ENCODE results near the gene SLC35F4. TPM values are rescaled to one million over a fixed set of nuclear protein-coding genes. Genes with fewer than 3 reads are reported as not detected.
A peak's percentile ranks its signal among the peaks of the same experiment; 100 is the strongest.

The SLC35F4 gene
- total RNA-seq, 1 experiment from 2014 or later, result not detected

DNA sequence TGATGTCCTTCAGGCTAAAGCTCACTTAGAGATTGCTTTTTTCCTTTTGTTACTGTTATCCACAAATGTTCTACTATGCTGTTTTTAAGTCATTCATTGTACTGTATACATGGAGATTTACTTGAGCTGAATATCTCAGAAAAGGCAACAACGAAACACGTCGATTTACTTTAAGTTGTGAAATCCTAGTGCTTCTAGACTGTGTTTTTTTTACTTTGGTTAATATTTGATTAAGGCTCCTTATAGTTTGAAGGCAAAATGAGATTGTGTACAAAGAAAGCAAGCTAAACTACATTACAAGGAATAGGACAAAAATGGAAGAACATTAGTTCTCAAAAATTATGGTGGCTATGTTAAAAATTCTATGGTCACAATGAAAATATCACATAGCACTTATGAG, 114.5 kb downstream of the SLC35F4 start:
- DNase-seq (no peak), ATAC-seq (no peak)
- TF ChIP-seq EZH2phosphoT487 (IDR thresholded peaks at IDR 0.05; ENCODE audit: borderline replicate concordance, low read length), result no peak
- TF ChIP-seq, protein P1, sequence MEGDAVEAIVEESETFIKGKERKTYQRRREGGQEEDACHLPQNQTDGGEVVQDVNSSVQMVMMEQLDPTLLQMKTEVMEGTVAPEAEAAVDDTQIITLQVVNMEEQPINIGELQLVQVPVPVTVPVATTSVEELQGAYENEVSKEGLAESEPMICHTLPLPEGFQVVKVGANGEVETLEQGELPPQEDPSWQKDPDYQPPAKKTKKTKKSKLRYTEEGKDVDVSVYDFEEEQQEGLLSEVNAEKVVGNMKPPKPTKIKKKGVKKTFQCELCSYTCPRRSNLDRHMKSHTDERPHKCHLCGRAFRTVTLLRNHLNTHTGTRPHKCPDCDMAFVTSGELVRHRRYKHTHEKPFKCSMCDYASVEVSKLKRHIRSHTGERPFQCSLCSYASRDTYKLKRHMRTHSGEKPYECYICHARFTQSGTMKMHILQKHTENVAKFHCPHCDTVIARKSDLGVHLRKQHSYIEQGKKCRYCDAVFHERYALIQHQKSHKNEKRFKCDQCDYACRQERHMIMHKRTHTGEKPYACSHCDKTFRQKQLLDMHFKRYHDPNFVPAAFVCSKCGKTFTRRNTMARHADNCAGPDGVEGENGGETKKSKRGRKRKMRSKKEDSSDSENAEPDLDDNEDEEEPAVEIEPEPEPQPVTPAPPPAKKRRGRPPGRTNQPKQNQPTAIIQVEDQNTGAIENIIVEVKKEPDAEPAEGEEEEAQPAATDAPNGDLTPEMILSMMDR (conservative IDR thresholded peaks at IDR 0.05; ENCODE audit: low read depth, low read length), result no peak
- TF ChIP-seq EZH2 (IDR thresholded peaks at IDR 0.05; ENCODE audit: low read length, unreplicated experiment), result no peak
- Histone ChIP-seq H3K79me2 (ENCODE audit: low read length) (no peaks in the 10 kb centered on the region), H3K9me3 (ENCODE audit: low read length) (no peaks in the 10 kb centered on the region), H3K4me2 (ENCODE audit: low read length) (no peak overlapping the region), H2AFZ (ENCODE audit: low read length) (no peak overlapping the region), H3K27ac (ENCODE audit: low read length) (no peak overlapping the region), H3K4me1 (ENCODE audit: insufficient read depth, low read length) (peaks cover 26% of the 10 kb centered on the region), H3F3A (ENCODE audit: low read length, unreplicated experiment) (no peaks in the 10 kb centered on the region), H3K9ac (ENCODE audit: low read length) (no peak overlapping the region), H3K36me3 (ENCODE audit: low read depth, low read length) (no peaks in the 10 kb centered on the region), H3K27me3 (ENCODE audit: low read length) (peaks cover 5% of the 10 kb centered on the region; the same call in 1 of the 2 replicates), H4K20me1 (ENCODE audit: low read length) (no peaks in the 10 kb centered on the region), H3K9me2 (replicated peaks; ENCODE audit: low read length) (no peaks in the 10 kb centered on the region), H3K4me3 (ENCODE audit: low read length) (no peak overlapping the region)
- intact Hi-C loops (cut with micrococcal nuclease), result no loop called here
- BruUV-seq (replicated peaks), result no TSS peak
- CTCF ChIA-PET, result no interaction called here
- POLR2A ChIA-PET (ENCODE audit: unreplicated experiment), result no interaction called here

DNA sequence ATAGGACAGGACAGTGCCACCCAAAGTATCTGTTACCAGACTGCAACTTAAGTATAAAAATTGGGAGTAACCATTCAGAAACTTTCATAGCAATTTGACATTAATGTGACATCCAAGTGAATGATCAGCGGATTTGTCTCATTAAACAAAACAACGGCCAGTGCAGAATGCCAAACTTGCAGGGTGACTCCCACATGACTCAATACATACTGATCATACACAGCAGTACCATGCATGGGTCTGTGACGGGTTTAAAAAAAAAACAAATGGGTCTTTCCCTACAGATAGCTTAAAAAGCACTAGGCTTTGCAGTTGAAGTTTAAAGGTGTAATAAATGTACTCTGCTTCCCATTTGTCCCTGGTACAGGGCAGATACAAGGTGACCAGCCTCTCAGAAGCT, 116.6 kb downstream of the SLC35F4 start:
- Histone ChIP-seq H4K20me1 (ENCODE audit: low read length) (no peaks in the 10 kb centered on the region), H3K9me3 (ENCODE audit: low read length) (no peaks in the 10 kb centered on the region), H3K4me2 (ENCODE audit: low read length) (no peak overlapping the region), H3K9me2 (replicated peaks; ENCODE audit: low read length) (no peaks in the 10 kb centered on the region), H3K4me3 (ENCODE audit: low read length) (no peak overlapping the region), H2AFZ (ENCODE audit: low read length) (no peak overlapping the region), H3K9ac (ENCODE audit: low read length) (no peak overlapping the region), H3K4me1 (ENCODE audit: insufficient read depth, low read length) (peaks cover 26% of the 10 kb centered on the region), H3K79me2 (ENCODE audit: low read length) (no peaks in the 10 kb centered on the region), H3K27ac (ENCODE audit: low read length) (no peak overlapping the region), H3K27me3 (ENCODE audit: low read length) (peaks cover 5% of the 10 kb centered on the region; the same call in 1 of the 2 replicates), H3K36me3 (ENCODE audit: low read depth, low read length) (no peaks in the 10 kb centered on the region), H3F3A (ENCODE audit: low read length, unreplicated experiment) (no peaks in the 10 kb centered on the region)
- intact Hi-C loops (cut with micrococcal nuclease), result no loop called here
- POLR2A ChIA-PET (ENCODE audit: unreplicated experiment), result no interaction called here
- CTCF ChIA-PET, result no interaction called here
- BruUV-seq (replicated peaks), result no TSS peak
- TF ChIP-seq EZH2phosphoT487 (IDR thresholded peaks at IDR 0.05; ENCODE audit: borderline replicate concordance, low read length), result no peak
- no peak for TF ChIP-seq EZH2 (IDR thresholded peaks at IDR 0.05; ENCODE audit: low read length, unreplicated experiment)
- TF ChIP-seq, protein P1 (conservative IDR thresholded peaks at IDR 0.05; ENCODE audit: low read depth, low read length), result no peak
- ATAC-seq (peak; percentile 45), DNase-seq (peak; percentile 96)

DNA sequence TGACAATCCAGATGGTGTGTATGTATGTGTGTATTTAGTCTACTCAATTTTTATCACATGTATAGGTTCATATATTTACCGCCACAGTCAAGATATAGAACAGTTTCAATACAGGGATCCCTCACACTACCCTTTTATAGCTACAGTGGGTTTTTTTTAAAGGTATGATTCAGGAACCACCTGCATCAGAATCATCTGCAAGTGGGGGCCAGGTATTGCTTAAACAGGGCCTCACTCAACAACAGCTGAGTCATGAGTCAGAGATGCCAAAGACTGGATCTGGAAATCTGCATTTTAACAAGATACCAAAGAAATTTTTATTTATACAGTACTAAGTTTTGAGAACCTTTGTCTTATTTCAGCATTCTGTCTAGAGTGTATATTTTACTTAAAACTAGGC, 117.6 kb downstream of the SLC35F4 start:
- TF ChIP-seq EZH2phosphoT487 (IDR thresholded peaks at IDR 0.05; ENCODE audit: borderline replicate concordance, low read length) (no peak), EZH2 (IDR thresholded peaks at IDR 0.05; ENCODE audit: low read length, unreplicated experiment) (no peak)
- TF ChIP-seq, protein P1 (conservative IDR thresholded peaks at IDR 0.05; ENCODE audit: low read depth, low read length), result no peak
- no peak for ATAC-seq
- peak; percentile 78 for DNase-seq
- Histone ChIP-seq H3K79me2 (ENCODE audit: low read length) (no peaks in the 10 kb centered on the region), H2AFZ (ENCODE audit: low read length) (no peak overlapping the region), H3K27ac (ENCODE audit: low read length) (no peak overlapping the region), H3F3A (ENCODE audit: low read length, unreplicated experiment) (no peaks in the 10 kb centered on the region), H3K4me3 (ENCODE audit: low read length) (no peak overlapping the region), H3K9me2 (replicated peaks; ENCODE audit: low read length) (no peaks in the 10 kb centered on the region), H3K9me3 (ENCODE audit: low read length) (no peaks in the 10 kb centered on the region), H3K4me2 (ENCODE audit: low read length) (no peak overlapping the region), H3K27me3 (ENCODE audit: low read length) (peaks cover 5% of the 10 kb centered on the region; the same call in 1 of the 2 replicates), H3K36me3 (ENCODE audit: low read depth, low read length) (no peaks in the 10 kb centered on the region), H4K20me1 (ENCODE audit: low read length) (no peaks in the 10 kb centered on the region), H3K4me1 (ENCODE audit: insufficient read depth, low read length) (peaks cover 26% of the 10 kb centered on the region), H3K9ac (ENCODE audit: low read length) (no peak overlapping the region)
- ChIA-PET CTCF (no interaction called here), POLR2A (ENCODE audit: unreplicated experiment) (no interaction called here)
- intact Hi-C loops (cut with micrococcal nuclease), result no loop called here
- no TSS peak for BruUV-seq (replicated peaks)
